NCI-H1417 (cell line): Measurements from ENCODE around the gene EHMT1.
"Not testable (repeated sequence)": the region's sequence is repeated elsewhere in the genome, so short reads cannot be mapped to it uniquely, and the experiment has no call there.

Experiments used
- DNase-seq, 3 experiments: peaks; one replicate each; lab custom pipeline; 2025; lab: John Stamatoyannopoulos, UW

EHMT1 gene

DNA sequence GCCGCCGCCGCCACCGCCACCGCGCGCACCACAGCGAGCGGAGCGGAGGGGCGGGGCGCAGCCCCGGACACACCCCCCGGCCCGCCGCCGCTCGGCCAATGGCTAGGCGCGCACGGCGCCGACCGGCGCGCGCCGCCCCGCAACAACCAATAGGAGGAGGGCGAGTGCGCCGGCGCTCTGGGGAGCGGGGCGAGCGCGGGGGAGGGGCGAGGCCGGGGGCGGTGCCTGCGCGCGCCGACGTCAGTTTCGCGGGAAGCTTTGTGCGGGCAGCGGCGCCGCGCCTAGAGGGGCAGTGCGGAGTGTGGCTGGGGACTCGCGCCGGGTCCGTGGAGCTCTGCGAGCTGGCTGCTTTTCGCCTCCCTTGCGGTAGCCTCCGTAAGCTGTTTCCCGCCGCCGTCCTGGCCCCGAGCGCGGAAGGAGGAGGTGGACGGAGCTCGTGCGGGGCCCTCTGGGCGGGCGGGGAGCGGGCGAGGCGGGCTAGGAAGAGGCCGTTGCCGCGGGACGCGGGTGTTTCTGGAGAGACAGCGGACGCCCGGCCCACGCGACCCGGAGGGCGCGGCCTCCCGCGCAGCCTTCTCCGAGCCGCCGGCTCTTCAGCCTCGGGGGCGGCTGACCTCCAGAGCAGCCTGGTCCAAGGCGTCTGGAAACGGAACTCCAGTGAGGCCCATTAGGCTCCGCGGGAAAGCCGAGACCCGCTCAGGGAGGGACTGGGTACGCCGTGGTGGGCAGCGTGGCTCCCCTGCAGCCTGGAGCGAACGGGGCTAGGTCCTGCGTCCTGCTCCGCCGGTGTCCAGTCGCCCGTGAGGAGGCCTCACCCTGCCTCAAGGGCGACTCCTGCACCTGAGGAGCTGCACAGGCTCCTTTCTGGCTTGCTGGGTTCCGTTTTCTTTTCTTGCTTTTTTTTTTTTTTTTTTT is 28.1 kb upstream of the EHMT1 start, which contains the start of gene ZMYND19:
Gene ZMYND19 (minus strand): TSS at position 44 of the 915 bp plus-strand sequence. CDS start 249 bp downstream, outside the sequence.
- peak; percentile 80 to 95 (median 94) for DNase-seq

GRCh38 chr9:137592767-137593166 is 26.0 kb upstream of the EHMT1 start:
- DNase-seq: no peak

GRCh38 chr9:137593176-137593575 is 25.6 kb upstream of the EHMT1 start:
- peak in 1 of 3 experiments; percentile 45 for DNase-seq

DNA sequence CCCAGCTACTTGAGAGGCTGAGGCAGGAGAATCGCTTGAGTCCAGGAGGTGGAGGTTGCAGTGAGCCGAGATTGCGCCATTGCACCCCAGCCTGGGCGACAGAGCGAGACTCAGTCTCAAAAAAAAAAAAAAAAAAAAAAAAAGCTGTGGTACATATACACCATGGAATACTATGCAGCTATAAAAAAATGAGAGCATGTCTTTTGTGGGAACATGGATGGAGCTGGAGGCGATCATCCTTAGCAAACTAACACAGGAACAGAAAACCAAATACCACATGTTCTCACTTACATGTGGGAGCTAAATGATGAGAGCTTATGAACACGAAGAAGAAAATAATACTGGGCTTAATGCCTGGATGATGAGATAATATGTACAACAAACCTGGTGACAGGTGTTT is 22.2 kb upstream of the EHMT1 start:
- DNase-seq: not testable (repeated sequence)

- DNase-seq: no peak
Observed at GRCh38 chr9:137598943-137599342, 19.9 kb upstream of the EHMT1 start.

DNA sequence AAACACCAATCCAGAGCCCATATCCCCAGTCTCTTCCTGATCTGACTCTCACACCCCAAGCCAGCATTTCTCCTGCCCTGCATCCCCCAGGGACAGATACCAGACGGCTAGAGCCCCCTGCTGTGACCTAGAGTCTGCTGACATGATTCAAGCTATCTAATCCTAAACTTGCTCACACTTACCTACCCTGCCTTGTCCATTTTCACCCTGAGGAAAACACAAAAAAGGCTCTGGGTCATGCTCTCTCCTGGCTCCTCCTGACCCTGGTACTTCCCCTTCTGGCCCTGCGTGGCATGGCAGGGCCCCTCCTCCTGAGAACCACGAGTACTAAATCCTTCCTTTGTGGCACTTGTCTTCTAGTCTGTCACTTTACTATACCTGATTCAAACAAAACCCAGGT is 16.1 kb upstream of the EHMT1 start:
- peak in 2 of 3 experiments; percentile 9 to 33 for DNase-seq

DNA sequence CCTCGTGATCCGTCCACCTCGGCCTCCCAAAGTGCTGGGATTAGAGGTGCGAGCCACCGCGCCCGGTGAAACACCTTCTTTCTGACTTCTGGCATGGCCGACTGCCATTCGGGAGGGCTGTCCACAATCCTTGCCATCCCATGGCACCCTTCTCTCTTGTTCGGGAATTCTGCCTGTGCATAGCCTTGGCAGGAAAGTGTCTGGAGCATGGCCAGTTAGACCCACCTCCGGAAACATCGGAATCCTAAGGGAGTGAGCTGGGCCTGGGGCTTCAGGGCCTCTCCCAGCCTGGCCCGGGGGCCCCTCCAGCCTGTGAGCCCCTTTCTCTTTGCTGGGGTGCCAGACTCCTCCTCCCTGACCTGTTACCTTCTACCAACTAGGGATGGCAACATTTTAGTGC is 14.9 kb upstream of the EHMT1 start:
- no peak for DNase-seq

DNA sequence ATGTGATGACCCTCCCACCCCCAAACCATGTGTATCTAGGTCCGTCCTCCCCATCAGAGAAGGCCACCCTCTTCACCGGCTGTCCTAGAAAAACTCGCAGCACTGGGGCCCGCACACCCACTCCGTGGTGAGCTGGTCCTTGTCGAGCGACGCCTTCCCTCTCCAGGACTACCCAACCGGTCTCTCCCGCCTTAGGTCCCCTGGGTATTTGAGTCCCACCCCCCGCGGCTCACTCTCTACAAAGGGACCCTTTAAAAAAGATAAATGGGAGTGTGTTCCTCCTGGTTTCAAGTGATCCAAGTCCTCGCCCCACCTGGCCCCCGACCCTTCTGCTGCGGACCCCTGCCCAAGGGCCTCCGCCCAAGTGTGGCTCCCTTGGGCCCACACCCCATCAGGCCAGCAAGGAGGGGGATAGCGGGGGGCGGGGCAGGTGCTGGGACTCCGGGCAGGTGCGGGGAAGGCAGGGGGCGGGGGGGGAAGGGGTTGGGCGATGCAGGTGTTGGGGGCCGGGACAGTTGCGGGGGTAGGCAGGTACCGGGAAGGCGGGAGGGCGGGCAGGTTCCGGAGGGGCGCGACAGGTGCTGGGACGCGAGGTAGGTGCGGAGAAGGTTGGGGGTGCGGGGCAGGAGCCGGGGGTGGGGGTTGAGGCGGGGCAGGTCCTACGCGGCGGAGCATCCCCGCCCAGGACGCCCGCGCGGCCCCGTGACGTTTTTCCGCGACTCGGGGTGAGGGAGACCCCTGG is 14.3 kb upstream of the EHMT1 start:
- peak in 2 of 3 experiments; percentile 23 to 29 for DNase-seq

DNA sequence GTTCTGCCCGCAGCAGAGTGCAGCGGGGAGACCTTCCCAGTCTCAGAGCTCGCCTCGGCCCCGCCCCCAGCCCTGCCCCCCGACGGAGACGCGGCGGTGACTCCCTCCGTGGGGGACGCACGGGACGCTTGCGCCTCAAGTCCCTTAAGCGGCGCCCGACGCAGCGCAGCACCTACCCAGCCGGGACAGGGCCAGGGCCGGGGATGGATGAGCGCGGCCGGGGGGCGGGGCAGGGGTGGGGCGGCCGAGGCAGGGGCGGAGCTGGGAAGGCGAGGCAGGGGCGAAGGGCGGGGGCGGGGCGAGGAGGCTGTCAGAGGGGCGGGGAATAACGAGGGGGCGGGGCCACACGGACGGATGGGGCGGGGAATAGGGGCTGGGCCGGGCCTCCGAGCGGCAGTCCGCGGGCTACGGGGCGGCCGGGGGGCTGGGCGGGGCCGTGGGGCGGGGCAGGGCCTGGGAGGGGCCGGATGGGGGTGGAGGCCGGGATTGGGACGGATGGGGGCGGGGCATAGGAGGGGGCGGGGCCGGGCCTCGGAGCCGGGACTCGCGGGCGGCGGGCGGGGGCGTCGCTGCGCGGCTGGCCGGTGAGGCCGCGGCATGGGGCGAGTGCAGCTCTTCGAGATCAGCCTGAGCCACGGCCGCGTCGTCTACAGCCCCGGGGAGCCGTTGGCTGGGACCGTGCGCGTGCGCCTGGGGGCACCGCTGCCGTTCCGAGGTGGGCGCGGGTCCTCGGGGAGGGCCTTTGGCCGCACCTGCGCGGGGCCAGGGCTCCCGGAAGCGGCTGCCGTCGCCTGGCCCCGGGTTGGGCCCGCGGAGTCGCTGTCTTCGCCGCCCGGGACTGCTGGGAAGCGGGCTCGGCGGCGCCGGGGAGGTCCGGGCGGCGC is 13.4 kb upstream of the EHMT1 start, which contains the start of gene ARRDC1:
Gene ARRDC1 (plus strand): TSS at position 566 of the 884 bp plus-strand sequence. CDS start 32 bp downstream, at position 598.
- DNase-seq: peak; percentile 79 to 95 (median 91)

DNA sequence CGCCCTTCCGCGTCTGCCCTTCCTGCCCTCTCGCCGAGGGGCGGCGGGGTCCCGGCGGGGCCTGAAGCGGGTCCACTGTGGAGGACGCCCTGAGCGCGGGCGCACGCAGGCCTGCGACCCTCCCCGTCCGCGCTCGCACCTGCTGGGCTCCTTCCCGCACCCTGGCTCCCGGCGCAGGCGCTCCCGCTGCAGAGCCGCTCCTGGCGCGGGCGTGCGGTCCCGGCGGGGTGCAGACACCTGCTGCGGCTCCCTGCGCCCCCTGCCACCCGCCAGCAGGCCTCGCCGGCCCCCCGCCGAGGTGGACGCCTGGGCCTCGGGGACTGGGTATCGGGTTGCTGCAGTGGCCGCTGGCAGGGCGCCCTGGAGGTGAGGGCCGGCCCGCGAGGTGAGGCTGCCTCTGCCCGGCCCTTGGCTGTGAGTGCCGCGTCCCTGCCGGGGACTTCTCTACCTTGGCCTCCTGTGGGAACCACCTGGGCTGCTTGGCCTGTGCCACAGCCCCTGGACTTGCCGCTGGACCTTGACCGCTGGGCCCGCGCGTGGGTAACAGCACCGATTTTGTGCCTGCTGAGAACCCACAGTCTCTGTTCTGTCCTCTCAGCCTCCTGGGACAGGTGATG is 12.7 kb upstream of the EHMT1 start:
- DNase-seq: peak in 2 of 3 experiments; percentile 81 to 89

DNA sequence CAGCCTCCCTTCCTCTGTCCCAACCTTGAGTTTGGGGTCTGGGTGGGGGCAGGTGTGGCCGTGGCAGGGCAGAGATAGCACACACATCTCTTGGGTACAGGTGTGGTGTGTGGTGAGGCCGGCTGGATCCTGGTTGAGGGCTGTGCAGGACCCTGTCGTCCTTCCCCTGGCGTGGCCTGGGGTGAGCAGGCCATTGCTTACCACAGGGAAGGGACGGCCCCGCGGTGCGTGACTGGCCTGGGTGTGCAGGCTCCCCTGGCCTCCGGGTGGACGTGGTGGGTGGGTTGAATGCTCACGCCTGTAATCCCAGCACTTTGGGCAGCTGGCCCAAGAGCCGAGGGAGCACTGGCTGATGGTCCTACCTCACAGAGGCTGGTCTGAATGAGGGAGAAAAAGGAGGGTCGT is 12.1 kb upstream of the EHMT1 start:
- peak in 1 of 3 experiments; percentile 47 for DNase-seq

GRCh38 chr9:137607141-137607857 is 11.5 kb upstream of the EHMT1 start:
- peak in 1 of 3 experiments; percentile 54 for DNase-seq

DNA sequence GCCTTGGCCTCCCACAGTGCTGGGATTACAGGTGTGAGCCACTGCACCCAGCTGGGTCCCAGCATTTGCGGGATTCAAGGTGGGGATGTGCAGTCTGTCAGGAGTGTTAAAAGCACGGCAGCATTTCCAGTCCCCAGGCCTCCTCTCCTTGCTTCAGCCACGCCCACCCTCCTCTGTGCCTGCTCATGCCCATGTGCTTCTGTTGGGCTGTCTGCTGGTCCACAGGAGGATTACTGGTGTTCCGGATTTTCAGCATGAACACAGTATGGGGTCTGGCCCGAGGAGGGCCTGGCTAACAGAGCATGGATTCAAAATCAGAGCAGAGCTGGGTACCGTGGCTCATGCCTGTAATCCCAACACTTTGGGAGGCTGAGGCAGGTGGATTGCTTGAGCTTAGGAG is 7.9 kb upstream of the EHMT1 start:
- DNase-seq: peak in 1 of 3 experiments; percentile 23

DNA sequence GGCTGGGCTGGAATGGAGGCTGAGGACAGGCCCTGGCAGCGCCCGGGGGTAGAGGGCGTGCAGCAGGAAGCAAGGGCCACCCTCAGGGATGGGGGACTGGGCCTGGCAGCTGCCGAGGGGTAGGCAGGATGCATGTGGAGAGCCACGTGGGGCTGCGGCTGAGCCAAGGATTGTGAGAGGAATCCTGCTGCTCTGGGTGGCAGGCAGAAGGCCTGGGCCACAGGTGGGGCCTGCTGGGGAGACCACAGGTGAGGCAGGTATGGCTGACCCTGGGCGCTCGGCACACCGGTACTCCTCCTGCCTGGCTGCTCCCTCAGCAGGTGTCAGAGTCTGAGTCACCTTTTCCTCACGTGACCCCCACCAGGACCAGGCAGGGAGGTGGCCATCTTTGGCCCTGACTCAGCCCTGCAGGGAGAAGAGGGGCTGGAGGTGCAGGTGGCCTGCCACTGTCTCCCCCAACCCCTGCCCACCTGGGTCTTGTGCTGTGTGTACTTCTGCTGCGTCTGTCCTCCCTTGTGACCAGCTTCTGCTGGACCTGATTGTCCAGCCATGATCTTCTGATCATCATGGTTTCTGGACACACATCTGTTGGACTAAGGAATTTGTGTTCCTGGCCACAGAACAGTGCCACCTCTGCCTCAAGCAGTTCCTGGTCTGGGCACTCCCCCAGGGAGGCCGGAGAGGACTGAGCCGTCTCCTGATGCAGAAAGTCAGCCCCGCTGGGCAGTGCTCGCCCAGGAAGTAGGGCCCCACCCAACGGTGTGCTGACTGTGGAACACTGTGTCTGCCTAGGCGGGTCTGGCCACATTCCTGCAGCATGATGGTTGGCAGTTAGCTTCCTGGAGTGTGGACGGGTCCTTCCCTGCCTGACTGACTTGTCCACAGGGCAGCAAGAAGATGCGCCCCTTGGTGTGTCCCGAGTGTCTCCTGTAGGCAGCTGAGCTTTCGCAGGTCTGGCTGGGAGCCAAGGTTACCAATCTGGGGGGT is 6.9 kb upstream of the EHMT1 start:
- DNase-seq: peak in 2 of 3 experiments; percentile 80 to 88

DNA sequence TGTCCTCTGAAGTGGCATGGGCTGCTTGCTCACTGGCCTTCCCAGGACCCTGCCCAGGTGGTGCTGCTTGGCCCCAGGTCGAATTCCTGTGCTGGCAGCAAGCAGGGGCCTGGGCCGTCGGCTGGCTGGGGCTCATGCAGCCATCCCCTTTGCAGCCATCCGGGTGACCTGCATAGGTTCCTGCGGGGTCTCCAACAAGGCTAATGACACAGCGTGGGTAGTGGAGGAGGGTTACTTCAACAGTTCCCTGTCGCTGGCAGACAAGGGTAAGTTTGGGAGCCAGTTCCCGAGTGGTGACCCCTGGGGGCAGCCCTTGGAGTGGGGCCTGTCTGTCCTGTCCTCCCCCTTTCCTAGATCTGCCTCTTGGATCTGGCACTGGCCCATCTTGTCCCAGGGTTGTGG is 6.1 kb upstream of the EHMT1 start:
- no peak for DNase-seq

- DNase-seq: no peak
Observed at GRCh38 chr9:137613259-137613658, 5.5 kb upstream of the EHMT1 start.

- DNase-seq: no peak
Observed at GRCh38 chr9:137613738-137614523, 4.9 kb upstream of the EHMT1 start.

GRCh38 chr9:137614631-137615386 is 4.0 kb upstream of the EHMT1 start:
- no peak for DNase-seq
